ENCODE data around the gene ASAP3.

ASAP3 gene

GRCh38 chr1:23421753-23422240 lies 62.2 kb downstream of the ASAP3 start:
- peak overlapping the region; percentile 77 for H3K27ac ChIP-seq
- TF ChIP-seq CTCF (IDR thresholded peaks at IDR 0.05): no peak
- no peak for TF ChIP-seq ZFX (IDR thresholded peaks at IDR 0.05; ENCODE audit: borderline replicate concordance)

GRCh38 chr1:23421343-23421742 lies 62.6 kb downstream of the ASAP3 start:
- no peak overlapping the region for H3K27ac ChIP-seq
- no peak for TF ChIP-seq ZFX (IDR thresholded peaks at IDR 0.05; ENCODE audit: borderline replicate concordance)

GRCh38 chr1:23420778-23421177 lies 63.2 kb downstream of the ASAP3 start:
- TF ChIP-seq ZFX (IDR thresholded peaks at IDR 0.05; ENCODE audit: borderline replicate concordance) (no peak), CTCF (IDR thresholded peaks at IDR 0.05) (no peak)
- no peak overlapping the region for H3K27ac ChIP-seq

GRCh38 chr1:23419180-23419579 lies 64.8 kb downstream of the ASAP3 start:
- TF ChIP-seq CTCF (IDR thresholded peaks at IDR 0.05): no peak
- TF ChIP-seq ZFX (IDR thresholded peaks at IDR 0.05; ENCODE audit: borderline replicate concordance): no peak

GRCh38 chr1:23417570-23417969 lies 66.4 kb downstream of the ASAP3 start:
- no peak overlapping the region for H3K27ac ChIP-seq
- TF ChIP-seq ZFX (IDR thresholded peaks at IDR 0.05; ENCODE audit: borderline replicate concordance): no peak

More at GRCh38 chr1:23419180-23419579, 64.8 kb downstream of the ASAP3 start:
- H3K27ac ChIP-seq: no peak overlapping the region; the same call in 1 of the 2 replicates

GRCh38 chr1:23416964-23417363 lies 67.0 kb downstream of the ASAP3 start:
- TF ChIP-seq ZFX (IDR thresholded peaks at IDR 0.05; ENCODE audit: borderline replicate concordance): no peak
- TF ChIP-seq CTCF (IDR thresholded peaks at IDR 0.05): no peak
- H3K27ac ChIP-seq: no peak overlapping the region

- H3K27ac ChIP-seq: no peak overlapping the region
- TF ChIP-seq CTCF (IDR thresholded peaks at IDR 0.05): no peak
- no peak for TF ChIP-seq ZFX (IDR thresholded peaks at IDR 0.05; ENCODE audit: borderline replicate concordance)
These were observed 75.1 kb downstream of the ASAP3 start for GRCh38 chr1:23408797-23409290.

- TF ChIP-seq CTCF (IDR thresholded peaks at IDR 0.05) (no peak), ZFX (IDR thresholded peaks at IDR 0.05; ENCODE audit: borderline replicate concordance) (no peak)
- H3K27ac ChIP-seq: no peak overlapping the region
These were observed 76.9 kb downstream of the ASAP3 start for GRCh38 chr1:23407016-23407630.
